Measurements from ENCODE around the gene EPHX1. TPM values are rescaled to one million over a fixed set of nuclear protein-coding genes. Genes with fewer than 3 reads are reported as not detected.

The EPHX1 gene
- total RNA-seq, 1 donor from 2014 or later = 1.2 TPM

GRCh38 chr1:225866061-225866837, 56.3 kb downstream of the EPHX1 start:
- DNase-seq (no peak), ATAC-seq (ENCODE audit: low read depth) (peak; percentile 95)
- H3K27ac Mint-ChIP-seq = peak overlapping the region; percentile 75
- POLR2A ChIA-PET = interaction anchor here (0.8 to 1.0 kb wide), 3 partner anchors 15 to 89 kb away, joined by 4 to 8 read pairs (median 5); partner anchors contain the start of gene SRP9
- intact Hi-C loops (cut with micrococcal nuclease) = loop anchor here (1.0 kb wide), 1 partner anchor 14 kb away; no protein-coding TSS in a partner anchor
- no peaks in the 10 kb centered on the region for H3K9me3 Mint-ChIP-seq
- H3K27me3 Mint-ChIP-seq = no peaks in the 10 kb centered on the region
- no peak for TF ChIP-seq CTCF (IDR thresholded peaks at IDR 0.05)
- peaks cover 91% of the 10 kb centered on the region for H3K36me3 Mint-ChIP-seq (ENCODE audit: low read depth)
- H3K4me1 Mint-ChIP-seq = peaks cover 18% of the 10 kb centered on the region
- H3K4me3 Mint-ChIP-seq = no peak overlapping the region
- CTCF ChIA-PET = interaction anchor here (0.6 to 0.7 kb wide), 2 partner anchors 13 to 385 kb away, joined by 3 read pairs; no protein-coding TSS in a partner anchor

GRCh38 chr1:225866981-225867380, 57.1 kb downstream of the EPHX1 start:
- DNase-seq (no peak), ATAC-seq (ENCODE audit: low read depth) (no peak)
- ChIA-PET CTCF (interaction anchor here (0.7 kb wide), 1 partner anchor 386 kb away, joined by 3 read pairs; no protein-coding TSS in a partner anchor), POLR2A (no interaction called here)
- Mint-ChIP-seq H3K27ac (peak overlapping the region; percentile 2), H3K27me3 (no peaks in the 10 kb centered on the region), H3K4me1 (peaks cover 18% of the 10 kb centered on the region), H3K4me3 (no peak overlapping the region), H3K36me3 (ENCODE audit: low read depth) (peaks cover 91% of the 10 kb centered on the region), H3K9me3 (no peaks in the 10 kb centered on the region)
- intact Hi-C loops (cut with micrococcal nuclease) = loop anchor here (1.0 kb wide), 1 partner anchor 13 kb away; no protein-coding TSS in a partner anchor
- TF ChIP-seq CTCF (IDR thresholded peaks at IDR 0.05) = no peak

GRCh38 chr1:225868631-225869330, 58.9 kb downstream of the EPHX1 start:
- DNase-seq (no peak), ATAC-seq (ENCODE audit: low read depth) (no peak)
- no peaks in the 10 kb centered on the region for H3K27me3 Mint-ChIP-seq
- POLR2A ChIA-PET = no interaction called here
- CTCF ChIA-PET = no interaction called here
- no peak overlapping the region for H3K27ac Mint-ChIP-seq
- H3K9me3 Mint-ChIP-seq = no peaks in the 10 kb centered on the region
- no peak overlapping the region for H3K4me3 Mint-ChIP-seq
- H3K4me1 Mint-ChIP-seq = peaks cover 18% of the 10 kb centered on the region
- intact Hi-C loops (cut with micrococcal nuclease) = no loop called here
- no peak for TF ChIP-seq CTCF (IDR thresholded peaks at IDR 0.05)
- H3K36me3 Mint-ChIP-seq (ENCODE audit: low read depth) = peaks cover 91% of the 10 kb centered on the region

GRCh38 chr1:225870911-225871310, 61.0 kb downstream of the EPHX1 start:
- intact Hi-C loops (cut with micrococcal nuclease) = no loop called here
- H3K9me3 Mint-ChIP-seq = no peaks in the 10 kb centered on the region
- DNase-seq (no peak), ATAC-seq (ENCODE audit: low read depth) (no peak)
- H3K27ac Mint-ChIP-seq = peak overlapping the region; percentile 15
- POLR2A ChIA-PET = interaction anchor here (0.5 to 1.0 kb wide), 3 partner anchors 11 to 93 kb away, joined by 3 to 4 read pairs (median 3); partner anchors contain the start of genes SRP9 and TMEM63A
- peaks cover 15% of the 10 kb centered on the region for H3K4me1 Mint-ChIP-seq
- peaks cover 89% of the 10 kb centered on the region for H3K36me3 Mint-ChIP-seq (ENCODE audit: low read depth)
- no peak for TF ChIP-seq CTCF (IDR thresholded peaks at IDR 0.05)
- no peak overlapping the region for H3K4me3 Mint-ChIP-seq
- H3K27me3 Mint-ChIP-seq = no peaks in the 10 kb centered on the region
- CTCF ChIA-PET = no interaction called here

Measured in activated B cell treated with CpG ODN at 0.5 μM for 24 hours (primary cell).